GM20000 (cell line): ENCODE measurements around the gene KIFC3.

Source experiments
- DNase-seq: peaks from one replicate; pipeline ENCODE4 v3.0.0; 2012; ENCODE audit warnings: low spot score
- CTCF ChIP-seq: IDR thresholded peaks from 2 replicates; pipeline ENCODE4 v1.5.1; 2012; ENCODE audit warnings: mild to moderate bottlenecking, control low read depth; ENCODE audit errors: extremely low read depth, missing control alignments

The KIFC3 gene

GRCh38 chr16:57828272-57829161 lies 26.2 kb upstream of the KIFC3 start:
- no peak for TF ChIP-seq CTCF
- no peak for DNase-seq

DNA sequence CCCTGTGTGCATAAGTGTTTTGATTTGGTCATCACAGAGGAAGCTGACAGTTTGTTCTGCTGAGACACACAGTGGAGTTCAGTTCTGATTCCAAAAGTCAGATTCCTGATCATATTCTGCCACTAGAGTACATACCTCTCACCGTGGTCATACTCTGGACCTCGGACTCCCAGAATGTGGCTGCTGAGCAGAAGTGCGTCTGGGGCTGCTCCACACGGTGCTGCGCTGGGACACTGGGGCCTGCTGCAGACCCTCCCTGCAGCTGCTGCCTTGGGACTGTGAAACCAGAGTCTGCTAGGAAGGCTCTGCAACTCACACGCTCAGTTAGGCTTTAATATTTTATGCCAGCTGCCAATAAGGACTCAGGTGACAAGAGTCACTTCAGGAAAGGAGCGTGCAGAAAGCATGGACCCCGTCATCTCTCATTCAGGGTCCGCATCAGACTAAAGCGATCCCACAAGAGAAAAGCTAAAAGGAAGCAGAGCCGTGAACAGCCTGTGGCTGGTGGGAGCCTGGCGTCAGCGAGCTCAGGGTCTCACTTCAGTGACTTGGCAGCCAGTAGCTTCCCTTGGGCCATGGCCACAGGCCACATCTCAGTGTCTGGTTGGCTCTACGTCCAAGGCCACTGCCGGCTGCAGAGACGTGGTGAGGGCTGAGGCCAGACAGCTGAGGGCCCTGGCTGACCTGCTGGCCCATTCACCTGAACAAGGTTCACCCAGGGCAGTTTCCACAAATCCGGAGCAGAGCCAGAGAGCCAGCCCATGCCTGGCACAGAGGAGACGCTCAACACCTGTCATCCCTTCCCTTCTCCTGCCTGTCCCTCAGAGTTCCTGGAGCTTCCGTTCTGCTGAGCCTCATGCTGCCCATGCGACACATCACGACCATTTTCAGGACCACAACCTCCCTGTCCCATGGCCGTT lies 24.7 kb upstream of the KIFC3 start:
- DNase-seq, result no peak

DNA sequence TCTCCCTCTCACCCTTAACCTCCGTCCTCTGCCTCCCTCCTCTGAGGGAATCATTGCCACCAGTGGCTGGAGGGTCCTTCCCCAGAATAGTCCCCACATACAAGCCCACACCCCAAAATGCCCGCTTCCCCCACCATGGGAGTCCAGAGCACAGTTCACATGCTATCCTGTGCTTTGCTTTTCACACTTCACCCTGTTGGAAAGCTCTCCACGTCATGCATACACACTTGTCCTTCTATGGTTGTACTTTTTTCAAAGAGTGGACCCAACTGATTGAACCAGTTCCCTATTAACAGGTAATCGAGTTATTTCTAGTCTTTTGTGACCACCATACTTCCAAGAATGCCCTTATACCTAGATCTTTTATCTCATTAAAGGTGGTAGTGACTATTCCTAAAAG lies 23.8 kb upstream of the KIFC3 start:
- no peak for TF ChIP-seq CTCF
- no peak for DNase-seq

More for the DNA sequence above, 24.7 kb upstream of the KIFC3 start:
- no peak for TF ChIP-seq CTCF

- TF ChIP-seq CTCF, result no peak
- no peak for DNase-seq
Observed at GRCh38 chr16:57825298-57826044, 23.2 kb upstream of the KIFC3 start.

DNA sequence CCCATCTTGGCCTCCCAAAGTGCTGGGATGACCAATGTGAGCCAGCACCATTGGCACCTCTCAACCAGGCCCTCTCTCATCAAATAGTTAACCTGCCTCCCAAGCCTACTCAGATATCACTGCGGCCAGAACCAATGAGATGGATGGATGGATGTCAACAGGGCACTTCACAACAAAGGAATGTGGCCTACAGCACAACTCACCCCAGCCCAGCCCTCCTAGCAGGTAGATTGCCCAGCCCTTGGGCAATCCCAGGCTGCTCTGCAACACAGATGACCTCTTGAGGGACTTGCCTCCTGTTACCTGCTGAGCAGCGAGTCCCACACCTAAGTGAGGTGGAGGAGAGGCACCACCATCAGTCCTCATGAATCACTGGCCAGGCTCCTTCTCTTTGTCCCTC lies 22.6 kb upstream of the KIFC3 start:
- DNase-seq, result no peak
- TF ChIP-seq CTCF, result no peak

DNA sequence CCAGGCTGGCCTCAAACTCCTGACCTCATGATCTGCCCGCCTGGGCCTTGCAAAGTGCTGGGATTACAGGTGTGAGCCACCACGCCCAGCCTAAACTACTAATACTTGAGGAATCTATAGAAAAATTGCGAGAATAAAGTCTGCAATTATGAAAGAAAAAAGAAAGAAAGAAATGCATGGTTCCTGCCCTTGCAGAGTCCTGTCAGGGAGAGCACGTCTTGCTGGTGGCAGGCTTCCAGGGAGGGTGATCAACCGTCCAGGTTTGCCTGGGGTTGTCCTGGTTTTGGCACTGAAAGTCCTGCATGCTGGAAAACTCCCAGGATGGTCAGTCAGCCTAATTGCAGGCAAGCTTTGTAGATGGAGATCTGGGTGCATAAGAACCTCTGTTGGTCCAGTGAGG lies 21.5 kb upstream of the KIFC3 start:
- no peak for TF ChIP-seq CTCF
- no peak for DNase-seq

DNA sequence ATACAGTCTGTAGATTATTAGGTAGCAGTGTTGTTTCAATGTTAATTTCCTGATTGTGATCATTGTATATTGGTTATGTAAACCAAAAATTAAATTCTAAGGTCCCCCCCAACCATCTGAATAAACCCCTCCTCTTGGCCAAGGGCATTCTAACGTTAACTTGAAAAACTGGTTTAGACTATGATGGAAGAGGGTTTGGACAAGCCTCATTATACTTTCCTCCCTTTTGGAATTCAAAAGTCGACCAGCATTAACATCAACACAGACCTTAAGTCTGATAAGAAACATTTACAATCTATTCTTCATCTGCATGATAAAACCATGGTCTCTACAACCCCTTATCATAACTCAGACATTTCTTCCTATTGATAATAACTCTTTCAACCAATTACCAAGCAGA lies 20.6 kb upstream of the KIFC3 start:
- TF ChIP-seq CTCF, result no peak
- no peak for DNase-seq
